Measurements from ENCODE around the gene BOK.
"Not testable (repeated sequence)": the region's sequence is repeated elsewhere in the genome, so short reads cannot be mapped to it uniquely, and the experiment has no call there.

BOK gene

GRCh38 chr2:241572915-241573651 is 14.5 kb downstream of the BOK start:
- DNase-seq (ENCODE audit: low read depth), result not testable (repeated sequence)

DNA sequence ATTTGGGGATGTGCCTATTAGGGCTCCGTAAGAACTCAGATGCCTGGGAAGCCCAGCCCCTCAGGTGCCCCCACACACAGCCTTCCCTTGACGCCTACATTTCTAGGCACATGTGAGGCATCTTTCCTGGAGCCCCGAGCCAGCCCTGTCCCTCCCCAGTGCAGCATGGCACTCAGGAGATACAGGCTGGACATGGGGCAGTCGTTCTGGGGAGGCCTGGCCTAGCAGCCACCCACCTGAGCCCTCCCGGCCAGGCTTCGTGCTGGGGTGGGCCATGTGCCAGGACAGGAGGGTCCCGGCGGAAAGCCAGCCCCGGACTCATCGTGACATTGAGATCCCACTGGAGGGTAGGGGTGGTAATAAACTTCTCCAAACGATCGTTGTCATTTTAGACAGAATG is 15.2 kb downstream of the BOK start:
- DNase-seq (ENCODE audit: low read depth), result no peak

DNA sequence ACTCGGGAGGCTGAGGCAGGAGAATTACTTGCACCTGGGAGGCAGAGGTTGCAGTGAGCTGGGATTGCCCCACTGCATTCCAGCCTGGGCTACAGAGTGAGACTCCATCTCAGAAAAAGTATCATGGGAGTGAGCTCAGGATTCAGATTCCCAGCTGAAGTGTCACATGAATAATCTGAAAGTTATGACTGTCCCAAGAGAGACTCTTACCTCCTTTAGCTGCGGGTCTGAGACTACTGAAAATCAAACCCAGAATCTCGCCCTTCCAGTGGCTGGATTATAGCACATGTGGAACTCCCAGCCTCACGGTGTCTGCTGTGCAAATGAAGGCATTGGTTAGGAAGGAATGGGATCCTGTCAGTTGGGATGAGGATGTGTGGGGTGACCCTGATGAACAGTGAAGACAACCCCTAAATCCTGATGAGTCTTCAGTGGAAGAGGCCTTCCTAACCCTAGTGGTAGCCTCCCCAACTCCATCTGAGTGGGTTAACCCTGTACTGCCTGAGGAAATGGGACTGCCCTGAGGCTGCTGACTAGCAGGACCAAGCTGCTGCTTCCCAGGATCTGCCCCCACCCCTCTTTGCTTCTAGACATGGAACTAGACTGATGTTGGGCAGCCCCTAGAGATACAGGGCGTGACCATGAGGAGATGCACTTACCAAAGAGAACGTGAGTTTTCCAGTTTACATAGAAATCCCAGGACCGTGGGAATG is 16.5 kb downstream of the BOK start:
- no peak for DNase-seq (ENCODE audit: low read depth)

GRCh38 chr2:241575624-241576292 is 17.2 kb downstream of the BOK start:
- DNase-seq (ENCODE audit: low read depth), result no peak

DNA sequence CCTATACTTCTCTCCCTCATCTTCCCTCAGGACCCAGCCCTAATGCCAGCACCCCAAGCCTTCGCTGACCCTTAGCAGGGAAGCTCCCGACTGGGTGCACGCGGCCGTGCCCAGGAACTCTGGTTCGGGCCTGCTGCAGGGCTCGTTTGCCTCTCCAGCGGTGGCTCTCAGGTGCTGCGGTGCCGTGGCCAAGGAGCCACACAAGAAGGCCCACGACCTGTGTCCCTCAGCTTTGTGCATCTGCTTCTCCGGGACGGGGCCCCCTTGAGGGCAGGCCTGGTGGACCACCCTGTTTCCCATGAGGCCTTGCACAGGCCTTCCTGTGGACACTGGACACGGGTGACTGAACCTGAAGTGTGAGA is 17.7 kb downstream of the BOK start:
- no peak for DNase-seq (ENCODE audit: low read depth)

DNA sequence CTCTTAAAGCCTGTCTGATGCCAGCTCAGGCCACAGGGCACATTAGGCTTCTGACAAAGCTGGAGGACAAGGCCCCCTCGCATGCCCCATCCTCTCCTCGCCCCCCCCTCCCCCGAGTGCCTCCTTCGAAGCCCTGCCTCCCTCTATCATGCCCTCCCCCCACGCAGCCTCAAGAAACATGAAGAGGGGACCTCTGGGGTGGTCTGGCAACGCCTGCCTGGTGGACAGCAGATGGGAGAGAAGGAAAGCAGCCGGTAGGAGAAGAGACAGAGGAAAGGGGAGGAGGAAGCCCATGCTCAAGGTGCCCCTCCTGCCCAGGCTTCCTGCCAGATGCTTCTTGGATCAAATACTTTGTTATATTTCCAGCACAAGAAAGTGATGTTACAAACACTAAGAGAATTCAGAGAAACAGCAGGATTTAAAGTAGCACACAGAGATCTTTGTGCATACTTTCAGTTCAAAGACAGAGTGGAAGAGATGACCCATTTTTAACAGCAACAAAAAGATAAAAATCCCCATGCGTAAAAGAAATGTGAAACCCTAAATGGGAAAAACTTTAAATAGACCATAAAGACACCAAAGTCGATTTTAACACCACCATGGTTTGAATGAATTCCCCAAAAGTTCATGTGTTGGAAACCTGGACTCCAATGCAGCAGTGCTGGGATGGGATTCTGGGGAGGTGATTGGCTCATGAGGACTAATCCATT is 19.0 kb downstream of the BOK start:
- no peak for DNase-seq (ENCODE audit: low read depth)

DNA sequence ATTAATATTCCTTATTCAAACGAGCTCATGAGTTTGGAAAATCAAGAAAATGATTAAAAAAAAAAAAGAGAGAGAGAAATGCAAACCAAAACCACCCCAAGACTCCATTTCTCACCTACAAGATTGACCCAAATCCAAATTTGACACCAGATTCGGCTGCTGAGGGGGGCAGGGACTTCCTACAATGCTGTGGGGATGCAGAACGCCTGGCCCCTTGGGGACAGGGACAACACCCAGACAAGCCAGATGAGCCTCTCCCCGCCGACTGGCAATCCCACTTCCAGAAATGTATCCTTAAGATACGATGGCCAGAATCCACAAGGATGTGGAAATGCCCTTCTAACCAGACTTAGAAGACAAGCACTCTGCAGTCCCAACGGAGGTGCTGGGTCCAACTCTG is 20.7 kb downstream of the BOK start:
- DNase-seq (ENCODE audit: low read depth), result no peak

- DNase-seq (ENCODE audit: low read depth), result no peak
Measured at GRCh38 chr2:241582328-241582727, 23.8 kb downstream of the BOK start.

GRCh38 chr2:241582806-241583205 is 24.3 kb downstream of the BOK start:
- no peak for DNase-seq (ENCODE audit: low read depth)

DNA sequence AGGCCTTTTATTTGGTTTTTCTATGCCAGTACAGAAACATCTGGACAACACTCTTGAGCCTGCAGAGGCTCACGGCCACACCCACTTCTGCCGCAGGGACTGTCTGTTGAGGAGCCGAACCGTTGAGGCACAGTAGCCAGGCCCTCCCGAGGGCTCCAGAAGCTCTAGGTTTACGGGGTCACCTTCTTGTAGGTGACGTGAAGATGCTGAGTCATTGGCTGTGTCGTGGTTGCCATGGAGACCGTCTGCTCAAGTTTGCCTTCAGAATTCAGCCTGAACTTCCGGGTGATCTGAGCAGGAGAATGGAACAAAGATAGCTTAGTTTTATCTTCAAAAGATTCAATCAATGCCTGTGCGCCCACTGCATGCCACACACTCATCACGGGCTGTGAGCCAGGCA is 25.9 kb downstream of the BOK start:
- no peak for DNase-seq (ENCODE audit: low read depth)

DNA sequence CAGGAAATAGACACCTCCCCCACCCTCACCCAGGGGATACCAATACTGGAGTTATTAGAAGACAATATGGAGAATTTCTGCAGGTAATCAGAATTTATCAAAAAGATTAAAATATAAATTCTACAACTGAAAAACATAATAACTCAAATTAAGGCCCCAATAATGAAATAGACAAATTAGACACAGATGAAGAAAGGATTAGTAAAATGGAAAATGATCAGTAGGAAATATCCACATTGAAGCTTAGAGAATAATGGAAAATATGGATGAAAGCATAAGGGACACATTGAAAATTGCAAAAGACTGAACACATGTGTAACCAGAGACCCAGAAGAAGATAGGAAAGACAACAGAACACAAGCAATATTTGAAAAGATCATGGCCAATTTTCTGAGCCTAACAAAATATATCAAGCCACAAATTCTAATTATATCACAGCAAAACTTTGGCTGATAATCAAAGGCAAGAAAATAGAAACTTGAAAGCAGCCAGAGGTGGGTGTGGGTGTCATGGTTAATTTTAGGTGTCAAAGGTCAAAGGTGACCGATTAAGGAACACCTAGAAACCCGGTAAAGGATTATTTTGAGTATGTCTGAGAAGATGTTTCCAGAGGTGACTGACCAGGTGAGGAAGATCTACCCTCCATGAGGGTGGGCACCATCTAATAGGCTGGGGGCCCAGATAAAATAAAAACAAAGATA is 28.2 kb downstream of the BOK start:
- no peak for DNase-seq (ENCODE audit: low read depth)

- not testable (repeated sequence) for DNase-seq (ENCODE audit: low read depth)
Measured at GRCh38 chr2:241589863-241590262, 31.3 kb downstream of the BOK start.

GRCh38 chr2:241590496-241591455 is 32.2 kb downstream of the BOK start:
- not testable (repeated sequence) for DNase-seq (ENCODE audit: low read depth)

GRCh38 chr2:241592126-241592845 is 33.7 kb downstream of the BOK start:
- DNase-seq (ENCODE audit: low read depth), result no peak

DNA sequence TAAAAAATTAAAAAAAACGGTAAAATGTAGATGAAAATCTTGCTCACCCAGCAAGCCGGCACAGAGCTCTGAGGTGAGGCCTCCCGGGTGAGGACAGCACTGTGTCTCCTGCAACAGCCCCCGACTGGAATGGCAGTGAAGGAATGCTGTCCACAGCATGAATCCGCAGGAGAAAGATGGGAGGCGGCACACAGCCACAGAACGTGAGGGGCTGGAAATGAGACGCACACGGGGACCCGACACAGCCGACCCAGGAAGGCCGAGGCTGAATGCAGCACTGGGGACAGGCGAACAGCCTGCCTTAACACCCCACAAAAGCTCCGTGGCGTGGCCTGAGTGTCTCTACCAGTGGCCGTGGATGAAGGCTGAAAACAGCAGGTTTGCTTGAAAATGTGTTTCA is 34.7 kb downstream of the BOK start:
- DNase-seq (ENCODE audit: low read depth), result no peak

DNA sequence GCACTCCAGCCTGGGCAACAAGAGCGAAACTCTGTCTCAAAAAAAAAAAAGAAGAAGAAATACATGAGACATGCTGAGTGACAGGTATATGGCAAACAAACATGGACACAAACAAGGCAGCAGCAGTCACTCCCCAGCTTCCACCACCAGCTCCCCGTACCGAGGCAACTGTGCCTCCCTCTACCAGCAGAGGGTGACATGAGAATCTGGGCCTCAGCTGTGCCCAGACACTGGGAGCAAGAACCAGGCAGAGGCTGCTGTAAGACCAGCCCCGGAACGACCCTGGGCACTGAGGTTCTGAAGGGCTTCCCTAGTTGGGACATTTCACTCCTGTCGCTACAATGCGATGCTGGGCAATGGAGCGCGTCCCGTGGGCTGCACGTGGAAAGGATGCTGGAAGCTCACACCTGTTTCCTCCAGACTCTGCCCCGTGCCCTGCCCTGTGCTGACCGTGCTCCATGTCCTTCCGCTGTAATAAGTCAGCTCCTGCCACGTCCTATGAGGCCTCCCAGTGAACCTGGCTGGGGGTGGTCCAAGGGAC is 37.1 kb downstream of the BOK start:
- DNase-seq (ENCODE audit: low read depth), result no peak

GRCh38 chr2:241597561-241597960 is 39.0 kb downstream of the BOK start:
- DNase-seq (ENCODE audit: low read depth), result no peak

DNA sequence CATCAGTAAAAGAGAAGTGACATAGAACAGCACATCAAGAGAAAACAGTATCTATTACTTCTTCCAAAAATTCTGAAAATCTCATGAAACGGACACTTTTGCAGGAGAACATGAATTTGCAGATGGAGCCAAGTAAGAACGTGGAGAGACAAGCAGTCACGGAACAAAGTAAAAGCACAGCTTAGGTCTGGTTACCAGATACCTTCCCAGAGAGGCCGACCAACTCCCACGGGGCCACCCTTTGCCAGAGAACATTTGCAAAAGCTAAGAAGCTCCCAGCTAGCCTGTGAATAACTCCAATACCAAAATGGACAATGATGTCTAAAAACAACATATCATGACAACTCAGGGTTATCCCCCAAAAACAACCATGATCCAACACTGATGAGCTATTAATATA is 39.5 kb downstream of the BOK start:
- DNase-seq (ENCODE audit: low read depth), result no peak

DNA sequence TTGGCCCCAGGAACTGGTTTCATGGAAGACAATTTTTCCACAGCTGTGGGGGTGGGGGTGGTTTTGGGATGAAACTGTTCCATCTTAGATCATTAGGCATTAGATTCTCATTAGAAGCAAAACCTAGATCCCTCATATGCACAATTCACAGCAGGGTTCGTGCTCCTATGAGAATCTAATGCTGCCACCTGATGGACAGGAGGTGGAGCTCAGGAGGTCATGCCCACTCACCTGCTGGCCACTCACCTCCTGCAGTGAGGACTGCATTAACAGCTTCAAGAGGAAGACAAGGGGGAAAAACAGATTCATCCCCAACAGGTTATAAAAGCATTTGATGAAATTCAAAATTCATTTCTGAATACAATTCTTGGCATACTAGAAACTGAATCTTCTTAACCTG is 39.9 kb downstream of the BOK start:
- no peak for DNase-seq (ENCODE audit: low read depth)

DNA sequence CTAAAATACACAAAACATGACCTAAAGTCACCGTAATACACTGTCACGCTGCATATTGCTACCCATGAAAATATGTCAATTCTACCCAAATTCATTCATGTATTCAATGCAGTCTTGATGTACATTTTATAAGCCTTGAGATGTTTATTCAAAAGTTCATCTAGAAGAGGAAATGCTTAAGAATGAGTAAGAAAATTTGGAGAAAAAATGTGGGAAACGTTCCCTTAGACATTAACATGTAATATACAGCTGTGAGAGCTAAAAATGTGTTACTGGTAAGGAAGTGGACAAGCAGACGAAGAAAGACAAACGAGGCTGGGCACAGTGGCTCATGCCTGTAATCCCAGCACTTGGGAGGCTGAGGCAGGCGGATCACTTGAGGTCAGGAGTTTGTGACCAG is 41.1 kb downstream of the BOK start:
- DNase-seq (ENCODE audit: low read depth), result no peak
